SHP77 (cell line): ENCODE data around the gene ITGB8.
A peak's percentile ranks its signal among the peaks of the same experiment; 100 is the strongest.

Experiments
- DNase-seq, 2 experiments: peaks; one replicate each; lab custom pipeline; 2025; lab: John Stamatoyannopoulos, UW

ITGB8 gene

GRCh38 chr7:20430664-20431063, 100.0 kb downstream of the ITGB8 start:
- no peak for DNase-seq

DNA sequence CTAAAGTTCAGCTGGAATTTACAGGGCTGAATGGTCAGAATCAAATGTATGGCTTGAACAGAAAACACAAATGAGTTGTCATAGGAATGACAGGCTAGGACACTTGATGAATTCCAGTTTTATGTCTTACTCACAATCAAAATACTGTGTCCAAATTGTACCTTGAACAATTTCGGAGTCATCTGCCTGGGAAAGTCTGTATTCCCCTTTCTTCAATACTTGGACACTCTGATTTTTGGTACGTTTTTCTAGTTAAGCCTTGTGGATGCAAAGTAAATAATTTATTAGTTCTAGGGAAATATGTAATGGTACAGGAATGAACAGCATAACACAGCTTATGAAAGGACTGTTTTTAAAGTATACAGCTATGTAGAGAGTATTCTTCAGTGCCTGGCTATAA, 100.4 kb downstream of the ITGB8 start:
- no peak for DNase-seq

GRCh38 chr7:20432071-20432470, 101.4 kb downstream of the ITGB8 start:
- no peak for DNase-seq

DNA sequence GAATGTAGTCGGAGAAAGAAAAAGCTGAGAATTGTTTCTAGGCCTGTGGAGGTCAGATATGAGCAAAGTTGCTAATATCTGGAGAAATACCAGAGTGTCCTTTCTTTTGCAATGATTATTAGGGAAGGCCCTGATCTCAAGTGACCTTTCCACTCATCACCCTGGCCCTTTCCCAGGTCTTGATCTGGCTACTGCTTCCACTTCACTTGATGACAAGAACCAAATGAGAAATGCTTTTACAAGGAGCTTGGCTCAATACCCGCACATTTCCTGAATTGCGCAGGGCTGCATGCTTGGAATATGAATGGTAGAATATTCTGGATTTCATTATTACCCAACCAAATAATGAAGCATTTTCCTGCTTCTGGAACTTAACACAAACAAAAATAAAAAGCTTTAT, 104.6 kb downstream of the ITGB8 start:
- DNase-seq = no peak

GRCh38 chr7:20438248-20438647, 107.5 kb downstream of the ITGB8 start:
- DNase-seq = no peak

- DNase-seq = no peak
Measured at GRCh38 chr7:20438694-20439376, 108.1 kb downstream of the ITGB8 start.

DNA sequence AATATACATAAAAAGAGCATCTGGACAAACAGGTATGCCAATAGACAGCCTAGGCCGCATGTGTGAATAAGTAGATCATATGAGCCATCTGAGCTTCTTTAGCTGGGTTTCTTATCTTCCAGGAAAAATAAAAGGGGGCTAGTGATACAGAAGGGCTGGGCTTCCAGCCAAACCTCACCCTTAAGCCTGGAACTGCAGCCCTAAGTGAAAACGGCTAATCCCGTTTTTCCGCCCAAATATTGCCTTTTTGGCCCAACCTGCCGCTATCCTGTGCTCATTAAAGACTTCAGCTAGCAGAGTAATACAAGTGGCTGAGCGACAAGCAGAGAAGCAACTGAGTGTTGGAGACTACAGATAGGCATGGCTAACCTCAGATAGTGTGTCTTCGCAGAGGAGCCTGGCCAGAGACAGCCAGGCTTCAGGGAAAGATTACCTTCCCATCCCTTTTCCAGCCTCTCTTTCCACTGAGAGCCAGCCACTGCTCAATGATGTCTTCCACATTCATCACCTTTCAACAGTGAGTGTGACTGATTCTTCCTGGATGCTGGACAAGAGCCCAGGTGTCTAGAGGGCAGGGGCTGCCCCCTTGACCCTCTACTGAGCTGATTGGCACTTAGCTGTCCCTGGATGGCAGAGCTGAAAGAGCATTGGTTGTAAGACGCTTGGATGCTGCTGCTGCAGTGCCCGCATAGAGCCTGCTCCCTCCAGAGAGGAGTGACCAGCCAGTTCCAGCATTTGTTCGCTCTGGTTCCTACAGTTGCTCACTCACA, 108.9 kb downstream of the ITGB8 start:
- no peak for DNase-seq

DNA sequence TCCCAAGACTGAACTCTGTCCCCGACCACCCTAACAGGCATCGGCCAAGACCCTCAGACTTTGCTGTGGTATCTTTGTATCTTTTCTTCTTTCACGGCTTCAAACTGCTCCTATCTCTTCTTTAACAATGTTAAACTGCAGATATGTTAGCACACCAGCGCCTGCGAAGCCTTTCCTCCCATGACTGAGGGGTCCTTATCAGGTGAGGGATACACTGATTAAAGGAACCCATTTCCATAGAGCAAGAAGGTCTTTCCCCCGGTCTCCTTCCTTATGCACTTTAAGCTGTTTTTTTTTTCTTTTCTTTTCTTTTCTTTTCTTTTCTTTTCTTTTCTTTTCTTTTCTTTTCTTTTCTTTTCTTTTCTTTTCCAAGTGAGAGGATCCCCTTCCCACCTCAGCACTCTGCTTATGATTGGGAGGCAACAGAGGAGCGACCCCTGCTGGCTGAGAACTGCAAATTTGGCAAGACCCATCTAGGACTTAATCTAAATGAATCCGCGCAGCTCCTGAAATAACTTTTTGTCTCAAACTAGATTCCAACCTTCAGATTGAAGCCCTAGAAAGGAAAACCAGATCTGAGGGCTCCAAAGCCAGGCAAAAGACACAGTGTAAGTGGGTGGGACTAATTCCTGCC, 109.9 kb downstream of the ITGB8 start:
- DNase-seq = peak in 1 of 2 experiments; percentile 13

- DNase-seq = no peak
Measured at GRCh38 chr7:20441346-20441745, 110.6 kb downstream of the ITGB8 start.

- no peak for DNase-seq
Measured at GRCh38 chr7:20441991-20442441, 111.3 kb downstream of the ITGB8 start.

DNA sequence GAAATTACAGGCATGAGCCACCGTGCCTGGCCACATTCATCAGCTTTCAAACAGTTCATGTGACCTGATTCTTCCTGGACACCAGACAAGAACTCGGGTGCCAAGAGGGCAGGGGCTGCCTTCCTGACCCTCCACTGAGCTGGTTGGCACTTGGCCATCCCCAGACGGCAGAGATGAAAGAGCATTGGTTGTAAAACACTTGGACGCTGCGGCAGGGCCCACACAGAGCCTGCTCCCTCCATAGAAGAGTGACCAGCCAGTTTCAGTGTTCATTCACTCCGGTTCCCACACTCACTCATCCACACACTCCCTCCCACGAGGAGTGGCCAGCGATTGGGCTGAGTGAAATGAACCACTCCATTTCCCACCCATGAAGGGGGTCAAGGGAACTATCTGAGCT, 112.3 kb downstream of the ITGB8 start:
- no peak for DNase-seq

GRCh38 chr7:20444030-20444800, 113.5 kb downstream of the ITGB8 start:
- DNase-seq = no peak

GRCh38 chr7:20447021-20447650, 116.4 kb downstream of the ITGB8 start:
- no peak for DNase-seq

DNA sequence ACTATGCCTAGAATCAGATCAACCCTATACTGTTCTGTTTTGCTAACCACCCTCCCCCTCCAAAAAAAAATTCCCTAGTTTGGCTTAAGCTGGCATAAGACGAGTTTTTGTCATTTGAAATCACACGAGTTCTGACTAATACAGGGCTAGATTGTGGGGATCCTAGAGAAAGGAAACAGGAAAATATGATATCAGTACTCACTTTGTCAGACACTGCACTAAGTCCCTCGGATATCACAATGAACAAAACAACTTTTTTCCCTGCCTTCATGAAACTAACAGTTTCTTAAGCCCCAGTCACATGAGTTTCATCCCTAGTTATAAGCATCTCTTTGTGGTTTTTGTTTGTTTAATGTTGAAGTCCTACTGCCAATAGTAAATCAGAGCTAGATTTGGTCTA, 118.5 kb downstream of the ITGB8 start:
- no peak for DNase-seq

DNA sequence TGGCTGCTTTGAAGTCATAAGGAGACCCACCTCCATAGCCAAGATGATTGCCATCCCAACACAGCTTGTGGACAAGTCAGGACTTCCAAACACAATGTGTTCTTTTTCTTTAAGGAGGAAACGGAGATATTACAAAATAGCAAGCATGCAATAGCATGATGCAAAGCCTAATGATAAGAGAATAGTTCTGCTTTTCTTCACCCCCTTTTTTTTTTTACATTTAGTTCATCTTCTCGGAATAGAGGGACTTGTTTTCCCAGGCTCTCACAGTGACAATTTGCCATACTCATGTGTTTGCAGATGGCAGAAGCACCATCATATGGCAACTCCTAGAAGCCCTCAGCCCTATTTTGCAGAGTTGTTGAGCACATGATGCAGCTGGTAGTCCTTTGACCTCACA, 119.8 kb downstream of the ITGB8 start:
- no peak for DNase-seq

GRCh38 chr7:20454202-20454601, 123.5 kb downstream of the ITGB8 start:
- DNase-seq = no peak

DNA sequence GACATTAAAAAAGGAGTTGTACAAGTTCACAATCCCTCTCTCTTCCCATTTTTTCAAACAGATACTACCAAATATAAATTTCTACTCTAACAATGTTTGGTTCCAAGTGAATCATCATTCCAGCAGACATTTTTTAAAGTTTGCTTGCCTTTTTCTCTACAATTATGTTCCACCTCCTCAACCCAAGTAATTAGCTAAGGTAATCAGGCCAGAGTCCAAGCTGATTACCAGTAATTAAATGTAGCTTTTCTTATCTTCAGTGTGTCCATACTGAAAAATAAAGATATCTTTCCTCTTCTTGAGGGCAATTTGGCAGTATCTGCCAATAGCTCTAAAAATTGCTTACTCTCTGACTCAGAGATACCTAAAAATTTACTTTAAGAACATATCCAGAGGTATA, 126.0 kb downstream of the ITGB8 start:
- DNase-seq = no peak

DNA sequence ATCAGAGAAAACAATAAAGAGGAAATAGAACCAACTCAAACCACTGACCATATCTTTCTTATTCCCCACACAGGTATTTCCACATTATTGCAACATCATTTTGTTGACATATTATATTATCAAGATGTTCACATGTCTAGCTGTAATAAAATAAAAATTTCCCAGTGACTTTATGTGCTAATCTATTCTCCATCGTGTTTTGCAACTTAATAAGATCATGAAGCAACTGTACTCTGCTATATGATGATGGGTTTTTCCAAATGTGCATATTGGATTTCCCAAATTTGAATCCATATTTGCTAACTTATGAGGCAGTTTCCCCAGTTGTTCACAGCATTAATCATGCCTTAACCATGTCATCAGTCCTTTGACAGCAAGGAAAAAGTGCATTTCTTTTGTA, 127.8 kb downstream of the ITGB8 start:
- no peak for DNase-seq

DNA sequence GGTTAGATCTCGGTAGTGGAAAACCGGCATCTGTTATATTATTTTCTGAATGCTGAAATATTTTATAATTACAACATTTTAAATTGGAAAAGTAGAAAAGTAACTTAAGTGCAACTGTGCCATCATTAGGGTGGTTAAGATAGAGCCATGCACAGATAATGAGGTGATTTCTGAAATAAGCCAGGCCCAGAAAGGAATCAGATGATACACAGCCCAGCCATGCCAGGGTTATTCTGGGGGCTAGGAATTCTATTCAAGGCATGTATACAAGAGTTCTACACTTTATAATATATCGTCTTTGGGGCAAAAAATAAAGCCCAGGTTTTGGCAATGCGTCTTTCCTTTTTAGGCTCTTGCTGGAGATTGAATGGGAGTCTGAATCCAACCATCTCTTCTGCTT, 128.7 kb downstream of the ITGB8 start:
- no peak for DNase-seq

GRCh38 chr7:20464891-20465290, 134.2 kb downstream of the ITGB8 start:
- no peak for DNase-seq
